Measurements from ENCODE around the gene STUM.

GRCh38 chr1:226565476-226565875, 16.9 kb downstream of the STUM start:
- TF ChIP-seq CTCF (IDR thresholded peaks at IDR 0.05) (no peak), POLR2A (IDR thresholded peaks at IDR 0.05) (no peak)
